Breast epithelium (tissue), 3 donors: ENCODE data around the gene PEX7.

Source experiments
- CTCF ChIP-seq, 3 donors: fragments of 450-650 bp; IDR thresholded peaks; one replicate each; pipeline ENCODE4 v1.5.1; 2016 to 2017; ENCODE audit warnings: antibody characterized with exemption in 3 of 3, mild to moderate bottlenecking in 3 of 3, moderate library complexity in 3 of 3
- POLR2A ChIP-seq: fragments of 450-650 bp; IDR thresholded peaks from one replicate; pipeline ENCODE4 v1.6.1; 2016; ENCODE audit warnings: antibody characterized with exemption, mild to moderate bottlenecking, moderate library complexity
- POLR2AphosphoS5 ChIP-seq, 3 donors: sonication (generic); formaldehyde crosslinking; IDR thresholded peaks; one replicate each; pipeline ENCODE4 v1.6.1; 2017; ENCODE audit warnings: antibody characterized with exemption in 3 of 3

DNA sequence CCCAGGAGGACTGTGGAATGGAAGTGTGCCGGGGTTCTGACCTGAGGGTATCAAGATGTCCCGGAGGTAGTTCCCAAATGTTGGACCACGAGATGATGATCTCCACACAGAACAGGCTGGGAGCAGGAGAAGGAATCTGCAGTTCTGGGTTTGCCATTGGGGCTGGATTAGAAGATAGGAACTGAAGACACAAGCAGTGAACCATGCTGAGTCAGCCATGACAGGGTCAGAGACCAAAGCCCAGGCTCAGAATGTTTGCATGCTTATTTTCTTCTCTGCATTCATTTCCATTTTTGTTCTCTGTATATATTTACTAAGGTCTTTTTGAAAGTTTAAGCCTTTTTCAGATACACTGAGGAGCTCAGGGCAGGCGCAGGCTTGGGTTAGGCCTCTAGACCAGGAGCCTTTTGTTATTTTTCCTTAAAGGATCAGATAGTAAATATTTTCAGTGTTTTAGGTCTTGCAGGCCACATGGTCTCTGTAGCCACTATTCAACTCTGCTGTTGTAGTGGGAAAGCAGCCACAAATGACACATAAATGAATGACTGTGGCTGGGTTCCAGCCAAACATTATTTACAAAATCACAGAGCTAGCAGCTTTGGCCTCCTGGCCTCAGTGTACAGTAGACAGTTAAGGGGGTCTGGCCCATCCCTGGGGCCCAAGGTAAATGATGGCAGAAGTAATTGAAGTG, 128.2 kb downstream of the PEX7 start:
- TF ChIP-seq CTCF (IDR thresholded peaks at IDR 0.05), result no peak
- TF ChIP-seq POLR2AphosphoS5 (IDR thresholded peaks at IDR 0.05), result no peak
- no peak for TF ChIP-seq POLR2A
